OCI-LY3 (cell line): Measurements from ENCODE around the gene CFAP92.

Experiments
- EZH2phosphoT487 ChIP-seq: fragments of 200-600 bp; shearing (Covaris generic); IDR thresholded peaks from 2 replicates; pipeline ENCODE4 v1.6.1; 2018; ENCODE audit warnings: antibody characterized with exemption, mixed run types, low read depth
- TF ChIP-seq, protein P1 (sequence below): fragments of 200-600, 300-600 bp; sonication (generic); IDR thresholded peaks from 2 replicates; pipeline ENCODE4 v1.5.1; 2014; ENCODE audit warnings: antibody characterized with exemption, low read length, low read depth

- TF ChIP-seq, protein P1, sequence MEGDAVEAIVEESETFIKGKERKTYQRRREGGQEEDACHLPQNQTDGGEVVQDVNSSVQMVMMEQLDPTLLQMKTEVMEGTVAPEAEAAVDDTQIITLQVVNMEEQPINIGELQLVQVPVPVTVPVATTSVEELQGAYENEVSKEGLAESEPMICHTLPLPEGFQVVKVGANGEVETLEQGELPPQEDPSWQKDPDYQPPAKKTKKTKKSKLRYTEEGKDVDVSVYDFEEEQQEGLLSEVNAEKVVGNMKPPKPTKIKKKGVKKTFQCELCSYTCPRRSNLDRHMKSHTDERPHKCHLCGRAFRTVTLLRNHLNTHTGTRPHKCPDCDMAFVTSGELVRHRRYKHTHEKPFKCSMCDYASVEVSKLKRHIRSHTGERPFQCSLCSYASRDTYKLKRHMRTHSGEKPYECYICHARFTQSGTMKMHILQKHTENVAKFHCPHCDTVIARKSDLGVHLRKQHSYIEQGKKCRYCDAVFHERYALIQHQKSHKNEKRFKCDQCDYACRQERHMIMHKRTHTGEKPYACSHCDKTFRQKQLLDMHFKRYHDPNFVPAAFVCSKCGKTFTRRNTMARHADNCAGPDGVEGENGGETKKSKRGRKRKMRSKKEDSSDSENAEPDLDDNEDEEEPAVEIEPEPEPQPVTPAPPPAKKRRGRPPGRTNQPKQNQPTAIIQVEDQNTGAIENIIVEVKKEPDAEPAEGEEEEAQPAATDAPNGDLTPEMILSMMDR = no peak
- TF ChIP-seq EZH2phosphoT487 = no peak
Measured at GRCh38 chr3:129001806-129002572, 8.1 kb upstream of the CFAP92 start.
